H1 (cell line): ENCODE data around the gene ARMC3.

Experiments used
- CTCF ChIP-seq, 3 experiments: IDR thresholded peaks; 1 replicate in 2 of 3; 2 replicates in 1 of 3; pipeline versions ENCODE4 v1.5.1 to v1.6.1; 2011; ENCODE audit warnings: low read length in 3 of 3, mild to moderate bottlenecking in 3 of 3, inconsistent platforms in 2 of 3, low read depth in 1 of 3, moderate library complexity in 1 of 3; ENCODE audit not compliant: insufficient read depth in 1 of 3; ENCODE audit errors: control extremely low read depth in 1 of 3
- HDAC2 ChIP-seq, 2 experiments: fragments of 300-600 bp in 1 of 2; sonication (generic) in 1 of 2; IDR thresholded peaks; 2 replicates each; pipeline ENCODE4 v1.6.1; 2011 to 2012; ENCODE audit warnings: low read depth in 2 of 2, low read length in 2 of 2, mild to moderate bottlenecking in 2 of 2, moderate library complexity in 2 of 2, borderline replicate concordance in 1 of 2, inconsistent platforms in 1 of 2
- JUN ChIP-seq: IDR thresholded peaks from 2 replicates; pipeline ENCODE4 v1.6.1; 2011; ENCODE audit warnings: low read depth, mild to moderate bottlenecking, improper control_type of control experiment, low read length
- MAFK ChIP-seq: IDR thresholded peaks from 2 replicates; pipeline ENCODE4 v1.6.1; 2012; ENCODE audit warnings: low read depth, mild to moderate bottlenecking, improper control_type of control experiment, low read length
- MAX ChIP-seq: IDR thresholded peaks from 2 replicates; pipeline ENCODE4 v1.6.1; 2012; ENCODE audit warnings: inconsistent platforms
- POLR2A ChIP-seq, 2 experiments: IDR thresholded peaks; 1 replicate in 1 of 2; 2 replicates in 1 of 2; pipeline ENCODE4 v1.6.1; 2011; ENCODE audit warnings: low read depth in 2 of 2, low read length in 2 of 2, mild to moderate bottlenecking in 2 of 2; ENCODE audit errors: control extremely low read depth in 1 of 2
- POLR2AphosphoS5 ChIP-seq: IDR thresholded peaks from 2 replicates; pipeline ENCODE4 v1.6.1; 2011; ENCODE audit warnings: low read depth, low read length
- RAD21 ChIP-seq, 2 experiments: IDR thresholded peaks in 1 of 2; conservative IDR thresholded peaks in 1 of 2; 2 replicates each; pipeline ENCODE4 v1.6.1; 2011; ENCODE audit warnings: low read depth in 2 of 2, low read length in 2 of 2, improper control_type of control experiment in 1 of 2, inconsistent platforms in 1 of 2, mild to moderate bottlenecking in 1 of 2, moderate library complexity in 1 of 2
- ZNF274 ChIP-seq: IDR thresholded peaks from 2 replicates; pipeline ENCODE4 v1.7.0; 2012; ENCODE audit warnings: low read length, borderline replicate concordance; ENCODE audit errors: extremely low read depth

GRCh38 chr10:22978287-22978686 is 50.4 kb downstream of the ARMC3 start:
- TF ChIP-seq JUN (no peak), POLR2AphosphoS5 (no peak), MAX (no peak), ZNF274 (no peak), HDAC2 (IDR thresholded peaks at IDR 0.05; ENCODE audit: borderline replicate concordance in 1 of 2, low read depth in 2 of 2, low read length in 2 of 2) (no peak), MAFK (no peak), POLR2A (IDR thresholded peaks at IDR 0.05; ENCODE audit: control extremely low read depth in 1 of 2, low read depth in 2 of 2, low read length in 2 of 2) (no peak), CTCF (IDR thresholded peaks at IDR 0.05; ENCODE audit: control extremely low read depth in 1 of 3, insufficient read depth in 1 of 3, low read depth in 1 of 3, low read length in 3 of 3) (no peak), RAD21 (IDR thresholded peaks at IDR 0.05 in 1 of 2, conservative IDR thresholded peaks at IDR 0.05 in 1 of 2; ENCODE audit: low read depth in 2 of 2, low read length in 2 of 2) (no peak)
